ENCODE data around the gene CSNK1A1.

CSNK1A1 gene

DNA sequence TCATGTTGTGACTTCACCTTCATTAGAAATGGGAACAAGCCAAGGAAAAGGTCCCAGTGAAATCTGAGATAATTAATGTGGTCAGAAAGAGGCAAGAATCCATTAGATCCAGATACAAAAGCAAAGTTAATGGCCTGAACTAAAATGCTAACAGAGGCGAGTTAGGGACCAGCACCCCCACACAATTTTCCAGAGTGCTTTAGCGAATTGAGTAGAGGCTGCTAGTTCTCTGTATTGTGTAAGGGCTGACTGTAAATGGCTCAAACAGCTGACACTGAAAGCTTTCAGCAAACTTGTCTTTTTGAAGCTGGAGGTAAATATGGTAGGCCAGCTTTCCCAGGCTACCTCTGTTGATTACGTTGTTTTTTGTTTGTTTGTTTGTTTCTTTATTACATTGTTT, 75.5 kb downstream of the CSNK1A1 start:
- H3K4me3 ChIP-seq (ENCODE audit: control insufficient read depth, low read depth, low read length) = no peak overlapping the region
- no peak for DNase-seq (ENCODE audit: low read depth)
- TF ChIP-seq, protein P1, sequence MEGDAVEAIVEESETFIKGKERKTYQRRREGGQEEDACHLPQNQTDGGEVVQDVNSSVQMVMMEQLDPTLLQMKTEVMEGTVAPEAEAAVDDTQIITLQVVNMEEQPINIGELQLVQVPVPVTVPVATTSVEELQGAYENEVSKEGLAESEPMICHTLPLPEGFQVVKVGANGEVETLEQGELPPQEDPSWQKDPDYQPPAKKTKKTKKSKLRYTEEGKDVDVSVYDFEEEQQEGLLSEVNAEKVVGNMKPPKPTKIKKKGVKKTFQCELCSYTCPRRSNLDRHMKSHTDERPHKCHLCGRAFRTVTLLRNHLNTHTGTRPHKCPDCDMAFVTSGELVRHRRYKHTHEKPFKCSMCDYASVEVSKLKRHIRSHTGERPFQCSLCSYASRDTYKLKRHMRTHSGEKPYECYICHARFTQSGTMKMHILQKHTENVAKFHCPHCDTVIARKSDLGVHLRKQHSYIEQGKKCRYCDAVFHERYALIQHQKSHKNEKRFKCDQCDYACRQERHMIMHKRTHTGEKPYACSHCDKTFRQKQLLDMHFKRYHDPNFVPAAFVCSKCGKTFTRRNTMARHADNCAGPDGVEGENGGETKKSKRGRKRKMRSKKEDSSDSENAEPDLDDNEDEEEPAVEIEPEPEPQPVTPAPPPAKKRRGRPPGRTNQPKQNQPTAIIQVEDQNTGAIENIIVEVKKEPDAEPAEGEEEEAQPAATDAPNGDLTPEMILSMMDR (conservative IDR thresholded peaks at IDR 0.05; ENCODE audit: control insufficient read depth, insufficient read depth, low read depth, low read length) = no peak

DNA sequence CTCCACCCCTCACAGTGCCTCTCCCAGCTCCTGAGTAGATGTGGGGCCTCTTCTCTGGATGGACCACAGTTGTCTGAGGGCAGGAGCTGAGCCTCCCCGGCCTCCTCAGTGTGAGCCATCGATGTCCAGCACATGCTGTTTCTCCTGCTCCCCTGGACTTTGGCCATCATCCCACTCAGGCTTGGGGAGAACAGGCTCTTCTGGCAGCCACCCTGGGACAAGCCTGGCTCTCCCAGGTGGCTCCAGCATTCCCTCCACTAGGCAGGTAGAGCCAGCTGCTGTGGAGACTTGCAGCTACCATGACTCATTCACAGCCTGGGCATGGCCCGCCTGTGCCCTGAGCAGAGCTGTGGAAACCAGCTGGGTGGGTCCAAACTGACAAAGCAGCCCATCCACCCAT, 77.0 kb downstream of the CSNK1A1 start:
- DNase-seq (ENCODE audit: low read depth) = peak; percentile 40
- TF ChIP-seq, protein P1 (conservative IDR thresholded peaks at IDR 0.05; ENCODE audit: control insufficient read depth, insufficient read depth, low read depth, low read length) = no peak
- no peak overlapping the region for H3K4me3 ChIP-seq (ENCODE audit: control insufficient read depth, low read depth, low read length)

DNA sequence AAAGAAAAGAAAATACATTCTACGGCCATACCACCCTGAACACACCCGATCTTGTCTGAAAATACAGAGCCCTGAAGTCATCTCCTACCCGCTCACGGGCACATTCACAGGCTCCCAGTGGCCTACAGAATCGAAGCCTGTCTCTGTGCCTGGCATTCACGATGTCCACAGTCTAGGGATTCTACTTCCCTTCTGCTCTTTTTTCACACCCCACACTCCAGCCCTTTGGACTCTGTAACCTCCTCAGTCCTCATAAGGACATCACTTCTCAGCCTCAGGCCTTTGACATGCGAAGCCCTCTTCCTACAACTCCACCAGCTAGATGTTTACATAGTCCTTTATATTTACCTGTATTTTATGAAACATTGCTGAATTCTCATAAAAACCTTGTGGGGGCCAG, 77.8 kb downstream of the CSNK1A1 start:
- TF ChIP-seq, protein P1 (conservative IDR thresholded peaks at IDR 0.05; ENCODE audit: control insufficient read depth, insufficient read depth, low read depth, low read length) = no peak
- DNase-seq (ENCODE audit: low read depth) = no peak
- no peak overlapping the region for H3K4me3 ChIP-seq (ENCODE audit: control insufficient read depth, low read depth, low read length)

DNA sequence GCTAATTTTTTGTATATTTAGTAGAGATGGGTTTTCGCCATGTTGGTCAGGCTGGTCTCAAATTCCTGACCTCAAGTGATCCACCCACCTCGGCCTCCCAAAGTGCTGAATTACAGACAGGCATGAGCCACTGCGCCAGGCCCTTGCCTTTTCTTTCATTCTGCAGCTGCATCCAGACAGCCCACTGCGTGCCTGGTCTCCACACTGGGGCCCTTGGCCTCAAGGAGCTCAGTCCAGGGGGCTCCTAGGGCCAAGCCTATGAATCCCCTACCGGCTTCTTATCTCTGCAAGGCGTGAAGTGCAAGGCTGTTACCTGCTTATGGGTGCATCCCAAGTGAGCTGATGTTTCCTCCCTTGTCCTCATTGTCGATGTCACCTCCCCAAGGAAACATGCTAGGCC, 78.8 kb downstream of the CSNK1A1 start:
- no peak overlapping the region for H3K4me3 ChIP-seq (ENCODE audit: control insufficient read depth, low read depth, low read length)
- TF ChIP-seq, protein P1 (conservative IDR thresholded peaks at IDR 0.05; ENCODE audit: control insufficient read depth, insufficient read depth, low read depth, low read length) = no peak
- no peak for DNase-seq (ENCODE audit: low read depth)

DNA sequence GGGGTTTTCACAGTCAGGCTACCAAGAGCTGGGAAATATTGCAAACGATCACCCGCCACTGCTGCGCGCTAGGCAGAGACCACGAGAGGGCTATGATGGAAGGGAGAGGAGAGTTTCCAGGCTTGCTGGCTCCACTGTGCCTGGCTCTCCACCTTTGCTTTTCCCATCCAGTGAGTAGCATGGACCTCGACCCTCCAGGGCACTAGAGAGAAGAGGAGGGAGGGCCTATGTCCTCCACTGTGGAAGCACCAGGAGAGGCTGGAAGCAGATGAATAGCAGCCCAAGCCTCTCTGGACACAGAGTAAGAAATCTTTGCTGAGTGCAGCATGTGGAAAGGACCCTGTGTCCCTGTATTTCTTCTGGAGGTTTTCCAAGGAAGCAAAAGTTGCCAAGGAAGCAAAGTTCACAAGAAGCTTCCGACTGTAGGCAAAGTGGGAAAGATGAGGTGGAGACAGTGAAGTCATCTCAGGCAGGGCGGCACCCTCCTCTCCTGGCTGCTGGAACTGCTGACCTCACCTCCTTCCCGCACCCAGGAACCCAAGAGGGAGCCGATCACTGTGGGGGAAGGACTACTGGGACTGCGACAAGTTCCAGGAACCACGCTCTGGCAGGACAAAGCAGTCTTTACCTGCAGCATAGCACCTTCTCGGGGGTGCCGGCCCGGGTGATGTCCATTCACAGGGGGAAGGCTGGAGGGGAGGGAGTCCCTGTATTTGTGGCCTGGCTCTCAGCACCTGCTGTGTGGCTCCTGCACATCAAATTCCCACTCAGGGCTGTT, 79.6 kb downstream of the CSNK1A1 start:
- TF ChIP-seq, protein P1 (conservative IDR thresholded peaks at IDR 0.05; ENCODE audit: control insufficient read depth, insufficient read depth, low read depth, low read length) = no peak
- peak; percentile 89 for DNase-seq (ENCODE audit: low read depth)

DNA sequence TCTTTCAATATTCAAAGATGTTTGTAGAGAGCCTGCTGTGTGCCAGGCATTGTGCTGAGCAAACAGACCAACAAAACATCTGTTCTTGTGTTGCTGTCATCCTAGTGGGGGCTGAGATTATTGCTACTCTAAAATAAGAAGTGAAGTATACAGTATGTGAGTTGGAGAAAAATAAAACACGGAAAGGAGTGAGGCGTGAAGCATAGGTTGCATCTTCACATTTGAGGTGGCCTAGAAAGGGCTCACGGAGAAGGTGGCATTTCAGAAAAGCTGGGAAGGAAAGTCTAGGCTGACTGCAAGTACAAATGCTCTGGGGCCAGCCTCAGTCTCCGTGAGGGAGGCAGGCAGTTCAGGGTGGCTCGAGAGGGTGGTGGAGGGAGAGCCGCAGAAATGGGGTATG, 80.3 kb downstream of the CSNK1A1 start:
- TF ChIP-seq, protein P1 (conservative IDR thresholded peaks at IDR 0.05; ENCODE audit: control insufficient read depth, insufficient read depth, low read depth, low read length) = no peak
- no peak for DNase-seq (ENCODE audit: low read depth)
- no peak overlapping the region for H3K4me3 ChIP-seq (ENCODE audit: control insufficient read depth, low read depth, low read length)

More for the DNA sequence above, 79.6 kb downstream of the CSNK1A1 start:
- H3K4me3 ChIP-seq (ENCODE audit: control insufficient read depth, low read depth, low read length) = no peak overlapping the region

All from fibroblast of mammary gland (primary cell).